Measurements from ENCODE around the gene CYTL1. TPM values are rescaled to one million over a fixed set of nuclear protein-coding genes. Genes with fewer than 3 reads are reported as not detected.
"Not testable (repeated sequence)": the region's sequence is repeated elsewhere in the genome, so short reads cannot be mapped to it uniquely, and the experiment has no call there.

The CYTL1 gene
- total RNA-seq, 1 donor from 2014 or later, result 9.4 TPM

DNA sequence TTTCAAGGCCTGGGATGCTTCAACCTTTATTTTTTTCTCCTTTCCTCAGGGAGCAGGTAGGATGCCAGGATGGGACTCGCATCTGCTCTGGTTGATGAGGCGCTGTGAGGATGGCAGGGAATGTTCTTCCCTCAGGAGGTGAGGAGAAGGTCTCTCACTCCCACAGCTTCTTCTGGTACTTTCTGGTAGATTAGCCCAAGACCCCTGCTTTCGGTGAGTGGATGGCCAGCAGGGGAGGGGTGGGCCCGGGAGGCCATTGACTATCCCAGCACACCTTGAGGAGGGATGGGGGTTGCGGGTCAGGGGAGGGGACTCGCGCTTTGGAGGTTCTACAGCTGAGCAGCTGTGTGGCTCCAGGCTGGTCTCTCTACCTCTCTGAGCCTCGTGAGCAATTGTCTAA lies 14.8 kb downstream of the CYTL1 start:
- Histone ChIP-seq H3K36me3 (ENCODE audit: control insufficient read depth, insufficient read depth, low read length) (no peaks in the 10 kb centered on the region), H3K4me3 (ENCODE audit: low read depth, low read length) (no peak overlapping the region), H3K27me3 (ENCODE audit: control insufficient read depth, insufficient read depth, low read length) (peaks cover 3% of the 10 kb centered on the region)
- DNase-seq (ENCODE audit: low read depth), result no peak
- TF ChIP-seq, protein P1, sequence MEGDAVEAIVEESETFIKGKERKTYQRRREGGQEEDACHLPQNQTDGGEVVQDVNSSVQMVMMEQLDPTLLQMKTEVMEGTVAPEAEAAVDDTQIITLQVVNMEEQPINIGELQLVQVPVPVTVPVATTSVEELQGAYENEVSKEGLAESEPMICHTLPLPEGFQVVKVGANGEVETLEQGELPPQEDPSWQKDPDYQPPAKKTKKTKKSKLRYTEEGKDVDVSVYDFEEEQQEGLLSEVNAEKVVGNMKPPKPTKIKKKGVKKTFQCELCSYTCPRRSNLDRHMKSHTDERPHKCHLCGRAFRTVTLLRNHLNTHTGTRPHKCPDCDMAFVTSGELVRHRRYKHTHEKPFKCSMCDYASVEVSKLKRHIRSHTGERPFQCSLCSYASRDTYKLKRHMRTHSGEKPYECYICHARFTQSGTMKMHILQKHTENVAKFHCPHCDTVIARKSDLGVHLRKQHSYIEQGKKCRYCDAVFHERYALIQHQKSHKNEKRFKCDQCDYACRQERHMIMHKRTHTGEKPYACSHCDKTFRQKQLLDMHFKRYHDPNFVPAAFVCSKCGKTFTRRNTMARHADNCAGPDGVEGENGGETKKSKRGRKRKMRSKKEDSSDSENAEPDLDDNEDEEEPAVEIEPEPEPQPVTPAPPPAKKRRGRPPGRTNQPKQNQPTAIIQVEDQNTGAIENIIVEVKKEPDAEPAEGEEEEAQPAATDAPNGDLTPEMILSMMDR (IDR thresholded peaks at IDR 0.05; ENCODE audit: insufficient read depth, low read length, poor library complexity, severe bottlenecking), result no peak

DNA sequence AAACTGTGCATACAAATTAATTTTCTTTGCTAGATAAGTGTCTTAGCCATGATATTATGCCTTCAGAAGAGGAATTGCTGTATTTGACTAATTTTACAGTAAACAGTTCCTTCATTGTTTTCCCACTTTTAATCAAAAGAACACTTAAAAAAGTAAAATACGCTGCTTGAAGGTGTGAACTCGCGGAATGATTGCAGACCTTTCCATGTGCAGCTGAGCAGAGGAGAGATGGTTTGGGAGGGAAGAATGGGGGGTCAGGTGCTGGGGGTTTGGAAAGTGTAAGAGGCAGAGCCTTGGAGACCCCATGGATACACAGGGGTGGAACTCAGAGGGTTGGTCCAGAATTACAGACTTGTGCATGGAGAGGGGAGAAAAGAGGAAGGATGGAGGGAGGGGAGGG lies 15.3 kb downstream of the CYTL1 start:
- Histone ChIP-seq H3K27me3 (ENCODE audit: control insufficient read depth, insufficient read depth, low read length) (peaks cover 3% of the 10 kb centered on the region), H3K36me3 (ENCODE audit: control insufficient read depth, insufficient read depth, low read length) (no peaks in the 10 kb centered on the region), H3K4me3 (ENCODE audit: low read depth, low read length) (no peak overlapping the region)
- DNase-seq (ENCODE audit: low read depth), result no peak
- TF ChIP-seq, protein P1 (IDR thresholded peaks at IDR 0.05; ENCODE audit: insufficient read depth, low read length, poor library complexity, severe bottlenecking), result no peak

GRCh38 chr4:5003372-5003857 lies 15.8 kb downstream of the CYTL1 start:
- Histone ChIP-seq H3K36me3 (ENCODE audit: control insufficient read depth, insufficient read depth, low read length) (no peaks in the 10 kb centered on the region), H3K4me3 (ENCODE audit: low read depth, low read length) (no peak overlapping the region), H3K27me3 (ENCODE audit: control insufficient read depth, insufficient read depth, low read length) (peaks cover 3% of the 10 kb centered on the region)
- DNase-seq (ENCODE audit: low read depth), result no peak
- TF ChIP-seq, protein P1 (IDR thresholded peaks at IDR 0.05; ENCODE audit: insufficient read depth, low read length, poor library complexity, severe bottlenecking), result no peak

GRCh38 chr4:5001641-5002040 lies 17.6 kb downstream of the CYTL1 start:
- not testable (repeated sequence) for H3K36me3 ChIP-seq (ENCODE audit: control insufficient read depth, insufficient read depth, low read length); H3K27me3 ChIP-seq (ENCODE audit: control insufficient read depth, insufficient read depth, low read length); DNase-seq (ENCODE audit: low read depth); H3K4me3 ChIP-seq (ENCODE audit: low read depth, low read length)

DNA sequence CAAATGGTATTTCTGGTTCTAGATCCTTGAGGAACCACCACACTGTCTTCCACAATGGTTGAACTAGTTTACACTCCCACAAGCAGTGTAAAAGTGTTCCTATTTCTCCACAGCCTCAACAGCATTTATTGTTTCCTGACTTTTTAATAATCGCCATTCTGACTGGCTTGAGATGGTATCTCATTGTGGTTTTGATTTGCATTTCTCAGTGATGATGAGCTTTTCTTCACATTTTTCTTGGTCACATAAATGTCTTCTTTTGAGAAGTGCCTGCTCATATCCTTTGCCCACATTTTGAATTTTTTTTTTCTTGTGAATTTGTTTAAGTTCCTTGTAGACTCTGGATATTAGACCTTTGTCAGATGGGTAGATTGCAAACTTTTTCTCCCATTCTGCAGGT lies 22.3 kb downstream of the CYTL1 start:
- not testable (repeated sequence) for H3K36me3 ChIP-seq (ENCODE audit: control insufficient read depth, insufficient read depth, low read length); H3K4me3 ChIP-seq (ENCODE audit: low read depth, low read length); DNase-seq (ENCODE audit: low read depth); H3K27me3 ChIP-seq (ENCODE audit: control insufficient read depth, insufficient read depth, low read length)

DNA sequence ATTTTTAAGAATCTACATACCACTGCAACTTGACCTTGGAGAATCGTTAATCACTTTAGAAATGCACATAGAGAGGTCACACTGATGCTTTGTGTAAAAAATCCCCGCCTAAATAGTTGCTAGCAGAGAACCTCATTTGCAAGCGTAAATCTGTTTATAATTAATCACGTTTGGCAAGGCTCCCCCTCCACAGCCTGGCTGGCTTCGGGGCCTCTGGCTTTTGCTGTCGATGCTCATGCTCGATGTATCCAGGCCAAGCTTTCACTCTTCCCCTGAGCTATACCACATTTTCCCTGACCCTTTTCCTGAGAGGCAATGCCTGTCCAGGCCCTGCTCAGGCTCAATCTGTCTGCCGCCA lies 23.4 kb downstream of the CYTL1 start:
- H3K4me3 ChIP-seq (ENCODE audit: low read depth, low read length), result no peak overlapping the region
- H3K27me3 ChIP-seq (ENCODE audit: control insufficient read depth, insufficient read depth, low read length), result peaks cover 7% of the 10 kb centered on the region
- TF ChIP-seq, protein P1 (IDR thresholded peaks at IDR 0.05; ENCODE audit: insufficient read depth, low read length, poor library complexity, severe bottlenecking), result no peak
- no peaks in the 10 kb centered on the region for H3K36me3 ChIP-seq (ENCODE audit: control insufficient read depth, insufficient read depth, low read length)
- no peak for DNase-seq (ENCODE audit: low read depth)

GRCh38 chr4:4995103-4995907 lies 24.0 kb downstream of the CYTL1 start:
- DNase-seq (ENCODE audit: low read depth), result no peak
- H3K4me3 ChIP-seq (ENCODE audit: low read depth, low read length), result no peak overlapping the region
- TF ChIP-seq, protein P1 (IDR thresholded peaks at IDR 0.05; ENCODE audit: insufficient read depth, low read length, poor library complexity, severe bottlenecking), result peak; percentile 94
- peaks cover 7% of the 10 kb centered on the region for H3K27me3 ChIP-seq (ENCODE audit: control insufficient read depth, insufficient read depth, low read length)
- no peaks in the 10 kb centered on the region for H3K36me3 ChIP-seq (ENCODE audit: control insufficient read depth, insufficient read depth, low read length)
